C4-2B (cell line): Measurements from ENCODE around the gene HOXA5.

Source experiments
- ZFX ChIP-seq: fragments of 450-650 bp; IDR thresholded peaks from 2 replicates; pipeline ENCODE4 v1.6.1; 2017
- TF ChIP-seq, protein P1 (sequence below): fragments of 450-650 bp; conservative IDR thresholded peaks from 2 replicates; pipeline ENCODE4 v1.5.1; 2017; ENCODE audit warnings: mild to moderate bottlenecking

GRCh38 chr7:27149842-27150567, 6.5 kb upstream of the HOXA5 start:
- TF ChIP-seq, protein P1, sequence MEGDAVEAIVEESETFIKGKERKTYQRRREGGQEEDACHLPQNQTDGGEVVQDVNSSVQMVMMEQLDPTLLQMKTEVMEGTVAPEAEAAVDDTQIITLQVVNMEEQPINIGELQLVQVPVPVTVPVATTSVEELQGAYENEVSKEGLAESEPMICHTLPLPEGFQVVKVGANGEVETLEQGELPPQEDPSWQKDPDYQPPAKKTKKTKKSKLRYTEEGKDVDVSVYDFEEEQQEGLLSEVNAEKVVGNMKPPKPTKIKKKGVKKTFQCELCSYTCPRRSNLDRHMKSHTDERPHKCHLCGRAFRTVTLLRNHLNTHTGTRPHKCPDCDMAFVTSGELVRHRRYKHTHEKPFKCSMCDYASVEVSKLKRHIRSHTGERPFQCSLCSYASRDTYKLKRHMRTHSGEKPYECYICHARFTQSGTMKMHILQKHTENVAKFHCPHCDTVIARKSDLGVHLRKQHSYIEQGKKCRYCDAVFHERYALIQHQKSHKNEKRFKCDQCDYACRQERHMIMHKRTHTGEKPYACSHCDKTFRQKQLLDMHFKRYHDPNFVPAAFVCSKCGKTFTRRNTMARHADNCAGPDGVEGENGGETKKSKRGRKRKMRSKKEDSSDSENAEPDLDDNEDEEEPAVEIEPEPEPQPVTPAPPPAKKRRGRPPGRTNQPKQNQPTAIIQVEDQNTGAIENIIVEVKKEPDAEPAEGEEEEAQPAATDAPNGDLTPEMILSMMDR, result no peak
- no peak for TF ChIP-seq ZFX
